Fibroblast of villous mesenchyme (primary cell): ENCODE measurements around the gene ACTR3. TPM values are rescaled to one million over a fixed set of nuclear protein-coding genes. Genes with fewer than 3 reads are reported as not detected.

Source experiments
- DNase-seq: peaks from one replicate; pipeline ENCODE4 v3.0.0-alpha.2; 2010; ENCODE audit warnings: low read depth
- H3K4me3 ChIP-seq: 2 replicates; pipeline ENCODE4 v1.5.1; 2011; ENCODE audit warnings: low read depth, mild to moderate bottlenecking, low read length
- total RNA-seq: library from RNA; depleted of rRNA; stranded (reverse); fragments of >200 nt; gene quantifications from 2 replicates; pipeline ENCODE4 v1.2.3, GENCODE V29; 2012
- TF ChIP-seq, protein P1 (sequence below): IDR thresholded peaks from 2 replicates; pipeline ENCODE4 v1.5.1; 2012; ENCODE audit warnings: low read depth, mild to moderate bottlenecking, low read length; ENCODE audit not compliant: insufficient read depth

The ACTR3 gene
- total RNA-seq, 1 donor, result 532 TPM

DNA sequence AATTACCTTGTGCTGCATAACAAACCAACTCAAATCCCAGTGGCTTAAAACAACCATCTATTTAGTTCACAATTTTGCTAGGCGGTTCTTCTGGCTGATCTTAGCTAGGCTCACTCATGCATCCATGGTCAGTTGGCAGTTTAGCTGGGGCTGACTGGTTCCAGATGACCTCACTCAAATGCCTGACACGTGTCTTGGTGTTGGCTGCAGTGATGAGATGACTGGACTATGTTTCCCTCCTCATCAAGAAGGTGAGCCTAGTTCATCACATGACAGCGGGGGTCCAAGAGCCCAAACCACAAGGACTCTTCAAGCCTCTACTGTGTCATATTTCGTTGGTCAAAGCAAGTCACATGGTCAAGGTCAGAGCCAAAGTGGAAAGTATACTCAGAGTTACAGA lies 42.7 kb upstream of the ACTR3 start:
- TF ChIP-seq, protein P1, sequence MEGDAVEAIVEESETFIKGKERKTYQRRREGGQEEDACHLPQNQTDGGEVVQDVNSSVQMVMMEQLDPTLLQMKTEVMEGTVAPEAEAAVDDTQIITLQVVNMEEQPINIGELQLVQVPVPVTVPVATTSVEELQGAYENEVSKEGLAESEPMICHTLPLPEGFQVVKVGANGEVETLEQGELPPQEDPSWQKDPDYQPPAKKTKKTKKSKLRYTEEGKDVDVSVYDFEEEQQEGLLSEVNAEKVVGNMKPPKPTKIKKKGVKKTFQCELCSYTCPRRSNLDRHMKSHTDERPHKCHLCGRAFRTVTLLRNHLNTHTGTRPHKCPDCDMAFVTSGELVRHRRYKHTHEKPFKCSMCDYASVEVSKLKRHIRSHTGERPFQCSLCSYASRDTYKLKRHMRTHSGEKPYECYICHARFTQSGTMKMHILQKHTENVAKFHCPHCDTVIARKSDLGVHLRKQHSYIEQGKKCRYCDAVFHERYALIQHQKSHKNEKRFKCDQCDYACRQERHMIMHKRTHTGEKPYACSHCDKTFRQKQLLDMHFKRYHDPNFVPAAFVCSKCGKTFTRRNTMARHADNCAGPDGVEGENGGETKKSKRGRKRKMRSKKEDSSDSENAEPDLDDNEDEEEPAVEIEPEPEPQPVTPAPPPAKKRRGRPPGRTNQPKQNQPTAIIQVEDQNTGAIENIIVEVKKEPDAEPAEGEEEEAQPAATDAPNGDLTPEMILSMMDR, result no peak
- no peak for DNase-seq
- H3K4me3 ChIP-seq, result no peak overlapping the region

DNA sequence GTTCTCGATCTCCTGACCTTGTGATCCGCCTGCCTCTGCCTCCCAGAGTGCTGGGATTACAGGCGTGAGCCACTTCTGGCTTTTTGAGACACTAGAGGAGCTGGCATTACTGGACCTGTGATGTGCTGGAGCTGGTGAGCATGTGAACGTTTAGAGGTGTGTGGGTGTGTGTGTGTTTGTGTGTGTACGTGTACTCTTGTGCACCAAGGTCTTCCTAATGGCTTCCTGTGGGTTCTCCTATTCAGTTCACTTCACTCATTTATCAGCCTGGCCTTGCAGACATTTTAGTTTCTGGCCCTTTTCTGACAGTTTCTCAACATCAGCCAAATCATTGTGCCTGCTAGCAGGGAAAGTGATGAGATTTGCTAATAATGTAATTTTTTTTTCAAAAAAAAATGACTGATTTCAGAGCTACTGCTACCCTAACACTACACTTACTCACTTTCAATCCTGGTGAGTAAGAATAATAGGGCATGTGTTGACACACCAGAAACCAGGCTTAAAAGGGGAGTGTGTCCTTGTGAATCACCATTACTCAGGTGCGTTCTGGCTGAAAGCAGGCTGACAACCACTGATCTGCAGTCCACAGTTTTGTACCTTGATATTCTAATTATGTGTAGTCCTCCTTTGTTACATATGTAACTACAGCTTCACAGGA lies 41.0 kb upstream of the ACTR3 start:
- TF ChIP-seq, protein P1, result no peak
- no peak overlapping the region for H3K4me3 ChIP-seq
- DNase-seq, result no peak

DNA sequence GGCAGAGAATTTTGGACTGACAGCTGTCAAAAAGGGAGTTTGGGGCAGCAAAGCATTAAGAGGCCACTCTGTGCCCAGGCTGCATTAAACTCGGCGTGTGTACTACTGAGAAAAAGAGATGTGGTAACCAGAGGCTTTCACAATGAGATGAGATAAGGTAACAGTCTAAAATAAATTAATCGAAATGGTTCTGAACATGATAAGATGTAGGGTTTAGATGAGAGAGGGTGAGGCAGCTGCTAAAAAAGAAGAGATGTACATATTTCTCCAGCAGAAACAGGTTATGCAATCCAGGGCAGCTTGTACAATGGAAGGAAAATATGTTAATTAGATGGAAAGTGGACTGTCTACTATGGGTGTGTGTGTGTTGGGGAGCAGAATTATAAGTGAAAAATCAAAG lies 39.2 kb upstream of the ACTR3 start:
- H3K4me3 ChIP-seq, result no peak overlapping the region
- TF ChIP-seq, protein P1, result no peak
- no peak for DNase-seq

DNA sequence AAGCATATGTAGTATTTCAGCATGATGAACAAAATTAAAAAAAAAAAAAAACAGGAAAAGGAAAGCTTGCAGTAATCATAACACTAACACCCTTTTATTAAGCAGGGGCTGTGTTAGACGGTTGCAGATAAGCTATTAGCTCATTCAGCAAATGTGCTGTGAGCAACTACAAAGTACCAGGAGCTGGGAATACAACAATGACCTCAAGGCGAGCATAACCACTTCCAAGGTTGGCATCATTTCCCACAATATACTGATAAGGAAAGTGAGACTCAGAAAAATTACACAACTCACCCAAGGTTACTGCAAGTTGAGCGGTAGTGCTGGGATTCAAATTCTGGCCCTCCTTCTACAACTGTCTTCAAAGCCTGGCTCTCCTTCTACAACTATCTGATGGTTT lies 38.2 kb upstream of the ACTR3 start:
- TF ChIP-seq, protein P1, result no peak
- no peak overlapping the region for H3K4me3 ChIP-seq
- DNase-seq, result peak; percentile 58

DNA sequence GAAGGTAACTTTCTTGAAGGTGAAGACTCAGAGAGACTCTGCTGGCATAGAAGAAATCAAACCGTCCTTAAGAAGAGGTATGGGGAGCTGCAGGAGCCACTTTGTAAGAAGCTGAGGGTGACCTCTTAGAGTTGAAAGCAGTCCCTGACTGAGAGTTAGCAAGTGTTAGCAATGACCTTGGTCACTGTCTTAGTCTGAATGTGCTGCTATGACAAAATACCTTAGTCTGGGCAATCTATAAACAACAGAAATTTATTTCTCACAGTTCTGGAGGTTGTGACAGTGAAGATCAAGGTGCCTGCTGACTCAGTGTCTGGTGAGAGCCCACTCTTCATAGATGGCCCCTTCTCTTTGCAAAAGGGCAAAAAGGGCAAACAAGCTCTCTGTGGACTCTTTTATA lies 35.7 kb upstream of the ACTR3 start:
- TF ChIP-seq, protein P1, result no peak
- DNase-seq, result no peak
- H3K4me3 ChIP-seq, result no peak overlapping the region

DNA sequence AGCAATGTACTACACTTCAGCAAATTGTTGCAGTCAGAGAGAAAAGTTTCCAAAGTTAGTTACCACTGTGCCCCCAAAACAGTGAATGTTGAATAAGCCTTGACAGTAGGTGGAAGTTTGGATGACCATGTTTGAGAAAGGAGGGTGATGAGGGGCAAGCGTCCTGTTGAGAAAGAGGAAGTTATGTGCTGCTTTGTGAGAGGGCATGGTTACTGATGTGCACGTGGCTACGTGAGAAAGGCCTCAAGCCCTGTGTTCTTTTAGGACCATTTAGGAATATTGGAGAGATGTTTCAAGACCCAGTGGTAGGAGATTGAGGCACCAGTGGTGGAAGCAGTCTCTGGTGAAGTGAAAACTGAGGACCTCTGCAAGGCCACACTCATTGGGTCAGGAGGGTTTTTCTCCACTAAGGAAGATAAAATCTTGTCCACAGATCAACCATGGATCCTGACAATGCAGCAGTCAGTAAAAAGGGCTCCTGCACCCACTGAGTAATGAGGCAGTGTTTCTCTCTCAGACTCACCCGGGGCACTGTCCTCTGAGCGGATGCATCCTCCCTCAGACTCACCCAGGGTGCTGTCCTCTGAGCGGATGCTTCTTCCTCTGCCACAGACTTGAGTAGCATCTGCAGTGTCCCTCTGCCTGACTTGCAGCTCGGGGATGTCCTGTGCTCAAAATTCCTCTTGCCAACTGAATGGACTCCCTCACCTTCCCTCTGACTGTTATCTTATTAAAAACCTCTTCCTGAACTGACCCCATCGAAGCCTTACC lies 34.7 kb upstream of the ACTR3 start:
- TF ChIP-seq, protein P1, result no peak
- H3K4me3 ChIP-seq, result no peak overlapping the region
- DNase-seq, result no peak

DNA sequence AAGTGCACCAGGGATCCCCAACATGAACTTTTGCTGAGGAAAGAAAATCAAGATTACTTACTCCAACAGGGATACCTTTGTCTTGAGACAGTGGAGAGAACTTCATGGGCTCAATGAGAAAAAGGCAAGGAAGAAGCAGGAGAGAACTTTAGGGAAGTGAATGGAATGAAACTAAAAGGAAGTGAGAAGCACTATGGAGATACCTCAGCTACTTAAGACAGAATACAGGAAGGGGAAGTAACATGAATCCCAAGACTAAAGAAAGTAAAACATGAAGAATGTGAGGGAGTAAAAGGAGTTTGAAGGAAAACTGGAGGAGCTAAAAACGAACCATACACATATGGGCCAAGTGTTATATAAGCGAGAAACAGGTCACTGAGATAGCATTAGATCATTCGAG lies 32.4 kb upstream of the ACTR3 start:
- H3K4me3 ChIP-seq, result no peak overlapping the region
- DNase-seq, result no peak
- TF ChIP-seq, protein P1, result no peak
